GM23248 (cell line): ENCODE measurements around the gene ERC1. TPM values are rescaled to one million over a fixed set of nuclear protein-coding genes. Genes with fewer than 3 reads are reported as not detected.

Experiments
- DNase-seq: peaks from one replicate; pipeline ENCODE4 v3.0.0-alpha.2; 2015
- H2AFZ ChIP-seq: fragments of 200-600 bp; sonication (generic); 2 replicates; pipeline ENCODE4 v1.6.1; 2016; ENCODE audit warnings: antibody characterized with exemption
- H3F3A ChIP-seq: fragments of 200-600 bp; sonication (generic); 2 replicates; pipeline ENCODE4 v1.6.1; 2016; ENCODE audit warnings: mild to moderate bottlenecking, antibody characterized with exemption, mixed run types; ENCODE audit not compliant: insufficient read depth
- H3K27ac ChIP-seq: fragments of 200-600 bp; sonication (generic); 2 replicates; pipeline ENCODE4 v1.5.1; 2016; ENCODE audit warnings: mild to moderate bottlenecking
- H3K27me3 ChIP-seq: fragments of 200-600 bp; sonication (generic); replicated peaks from 2 replicates; pipeline ENCODE4 v1.6.1; 2016; ENCODE audit warnings: mild to moderate bottlenecking; ENCODE audit not compliant: insufficient read depth
- H3K36me3 ChIP-seq: fragments of 200-600 bp; sonication (generic); 2 replicates; pipeline ENCODE4 v1.6.1; 2016; ENCODE audit warnings: low read depth, mild to moderate bottlenecking
- H3K4me1 ChIP-seq: fragments of 200-600 bp; sonication (generic); 2 replicates; pipeline ENCODE4 v1.6.1; 2016; ENCODE audit warnings: mild to moderate bottlenecking; ENCODE audit not compliant: insufficient read depth
- H3K4me2 ChIP-seq: fragments of 200-600 bp; sonication (generic); one replicate; pipeline ENCODE4 v1.6.1; 2016; ENCODE audit warnings: mild to moderate bottlenecking; ENCODE audit not compliant: unreplicated experiment
- H3K4me3 ChIP-seq: fragments of 200-600 bp; sonication (generic); 2 replicates; pipeline ENCODE4 v1.5.1; 2016; ENCODE audit warnings: mild to moderate bottlenecking
- H3K79me2 ChIP-seq: fragments of 200-600 bp; sonication (generic); 2 replicates; pipeline ENCODE4 v1.6.1; 2016; ENCODE audit warnings: mild to moderate bottlenecking; ENCODE audit not compliant: insufficient read depth
- H3K9ac ChIP-seq: fragments of 200-600 bp; sonication (generic); 2 replicates; pipeline ENCODE4 v1.6.1; 2016; ENCODE audit warnings: mild to moderate bottlenecking
- H3K9me2 ChIP-seq: fragments of 200-600 bp; sonication (generic); 2 replicates; pipeline ENCODE4 v1.6.1; 2016; ENCODE audit warnings: mixed run types, mild to moderate bottlenecking, moderate library complexity; ENCODE audit not compliant: insufficient read depth
- H3K9me3 ChIP-seq: fragments of 200-600 bp; sonication (generic); one replicate; pipeline ENCODE4 v1.6.1; 2017; ENCODE audit warnings: low read depth
- H4K20me1 ChIP-seq: fragments of 200-600 bp; sonication (generic); 2 replicates; pipeline ENCODE4 v1.6.0; 2016; ENCODE audit not compliant: insufficient read depth
- EZH2 ChIP-seq: fragments of 200-600 bp; sonication (generic); IDR thresholded peaks from 2 replicates; pipeline ENCODE4 v1.6.1; 2018; ENCODE audit warnings: antibody characterized with exemption, mild to moderate bottlenecking; ENCODE audit not compliant: insufficient read depth, poor library complexity, severe bottlenecking
- EZH2phosphoT487 ChIP-seq: fragments of 200-600 bp; sonication (generic); IDR thresholded peaks from 2 replicates; pipeline ENCODE4 v1.6.1; 2018; ENCODE audit warnings: antibody characterized with exemption, moderate library complexity, mild to moderate bottlenecking, low read depth; ENCODE audit not compliant: insufficient read depth
- whole genome bisulfite sequencing, 2 experiments: methylation state at CpG; one replicate each; pipeline ENCODE4 v1.1.6; 2015 to 2017; ENCODE audit warnings: low lambda C conversion rate in 2 of 2, low coverage in 1 of 2; ENCODE audit errors: missing lambda C conversion rate in 2 of 2; 5-methylcytosine and 5-hydroxymethylcytosine counted together
- in situ Hi-C: fragments of 300-500 bp; cut with MboI; formaldehyde crosslinking; loops from 2 replicates; pipeline ENCODE4 v1.15.0; 2020
- polyA plus RNA-seq: library from polyadenylated mRNA; unstranded; fragments of >200 nt; fragmentation: Nextera tagmentation; extraction: Ambion mirVana; gene quantifications from 2 replicates; pipeline ENCODE4 v1.2.1, GENCODE V29; 2016
- total RNA-seq: library from RNA; depleted of rRNA; stranded (reverse); fragments of >200 nt; shearing (Covaris generic); gene quantifications from 2 replicates; pipeline ENCODE4 v1.2.3, GENCODE V29; 2014

The ERC1 gene
- total and polyA plus RNA-seq, 2 experiments from 2014 or later = 21.5 to 23.3 TPM

DNA sequence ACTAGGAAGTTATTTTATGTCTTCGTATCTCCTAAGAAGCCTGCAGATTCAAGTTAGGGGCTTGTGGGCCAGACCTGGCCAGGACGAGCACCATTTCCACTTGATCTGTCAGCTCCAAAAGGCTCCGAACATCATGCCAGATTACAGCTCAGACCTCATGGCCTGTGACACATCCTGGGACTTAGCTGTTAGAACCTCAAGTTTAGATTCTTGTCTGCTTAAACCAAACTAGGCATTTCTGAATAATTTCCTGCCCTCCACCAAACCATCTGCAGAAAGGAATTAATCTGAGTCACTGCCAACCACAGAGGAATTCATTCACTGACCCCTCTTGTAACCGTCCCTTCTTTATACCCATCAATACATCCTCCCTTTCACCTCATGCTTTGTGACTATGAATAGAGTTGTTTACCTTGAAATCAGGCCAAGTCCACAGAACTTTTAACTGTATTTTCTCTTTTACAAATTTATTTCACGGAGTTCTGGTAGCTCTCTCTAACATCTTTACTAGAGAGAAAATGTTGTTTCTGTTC, 483.1 kb downstream of the ERC1 start:
- peaks cover 49% of the 10 kb centered on the region for H3K4me1 ChIP-seq
- H3K9ac ChIP-seq = peak overlapping the region; percentile 70
- WGBS, 2 experiments = 0 to 1% methylated on average over 5 of the region's 5 CpGs
- H3K4me3 ChIP-seq = peak overlapping the region; percentile 58
- H3K9me3 ChIP-seq = no peaks in the 10 kb centered on the region
- 0 out of 2 replicates have a peak, but pooled peaks have one; percentile 53 for TF ChIP-seq EZH2phosphoT487
- no peak for TF ChIP-seq EZH2
- no peaks in the 10 kb centered on the region for H3K9me2 ChIP-seq
- H4K20me1 ChIP-seq = no peaks in the 10 kb centered on the region
- H3K79me2 ChIP-seq = peaks cover 25% of the 10 kb centered on the region
- H3K27me3 ChIP-seq = no peaks in the 10 kb centered on the region
- peak overlapping the region; percentile 84 for H3K4me2 ChIP-seq
- H3F3A ChIP-seq = peaks cover 43% of the 10 kb centered on the region
- in situ Hi-C loops = no loop called here
- H3K36me3 ChIP-seq = no peaks in the 10 kb centered on the region
- H2AFZ ChIP-seq = peak overlapping the region; percentile 5; the same call in 1 of the 2 replicates
- peak; percentile 97 for DNase-seq
- peak overlapping the region; percentile 91 for H3K27ac ChIP-seq

DNA sequence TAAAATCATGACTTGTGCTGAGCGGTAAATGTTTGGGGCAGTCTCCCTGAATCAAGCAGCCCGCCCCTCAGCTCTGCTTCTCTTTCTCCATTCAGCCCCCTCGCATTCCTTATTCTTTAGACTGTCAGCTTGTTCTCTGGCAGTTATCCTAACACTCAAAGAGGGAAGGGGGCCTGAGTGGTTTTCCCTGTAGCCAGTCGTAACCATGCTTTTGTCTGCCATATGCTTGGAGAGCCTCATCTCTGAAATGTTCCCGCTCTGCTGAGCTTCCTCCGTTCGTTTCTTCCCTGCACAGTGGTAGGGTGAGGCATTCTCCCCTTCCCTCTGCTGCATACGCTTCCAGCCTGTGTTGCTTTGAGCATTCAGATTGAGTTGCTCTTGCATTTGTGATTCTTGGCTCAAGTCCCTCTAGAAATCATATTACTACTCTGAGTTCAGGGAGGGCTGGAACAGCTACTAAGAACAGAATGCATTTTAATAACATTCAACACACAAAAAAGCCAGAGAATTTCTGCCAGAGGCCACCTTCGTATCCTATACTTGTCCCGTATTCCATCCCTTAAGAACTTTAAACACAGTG, 483.6 kb downstream of the ERC1 start:
- Histone ChIP-seq H3K4me1 (peaks cover 48% of the 10 kb centered on the region), H4K20me1 (no peaks in the 10 kb centered on the region), H3K27me3 (no peaks in the 10 kb centered on the region), H3F3A (peaks cover 43% of the 10 kb centered on the region), H3K9me3 (no peaks in the 10 kb centered on the region), H3K27ac (peak overlapping the region; percentile 91), H3K36me3 (no peaks in the 10 kb centered on the region), H3K4me3 (peak overlapping the region; percentile 58), H3K9me2 (no peaks in the 10 kb centered on the region), H3K9ac (peak overlapping the region; percentile 70), H3K4me2 (peak overlapping the region; percentile 84), H3K79me2 (peaks cover 25% of the 10 kb centered on the region), H2AFZ (peak overlapping the region; percentile 5; the same call in 1 of the 2 replicates)
- WGBS, 2 experiments = 10 to 14% methylated on average over 10 of the region's 10 CpGs
- peak; percentile 88 for DNase-seq
- TF ChIP-seq EZH2 (no peak), EZH2phosphoT487 (no peak)
- in situ Hi-C loops = no loop called here

DNA sequence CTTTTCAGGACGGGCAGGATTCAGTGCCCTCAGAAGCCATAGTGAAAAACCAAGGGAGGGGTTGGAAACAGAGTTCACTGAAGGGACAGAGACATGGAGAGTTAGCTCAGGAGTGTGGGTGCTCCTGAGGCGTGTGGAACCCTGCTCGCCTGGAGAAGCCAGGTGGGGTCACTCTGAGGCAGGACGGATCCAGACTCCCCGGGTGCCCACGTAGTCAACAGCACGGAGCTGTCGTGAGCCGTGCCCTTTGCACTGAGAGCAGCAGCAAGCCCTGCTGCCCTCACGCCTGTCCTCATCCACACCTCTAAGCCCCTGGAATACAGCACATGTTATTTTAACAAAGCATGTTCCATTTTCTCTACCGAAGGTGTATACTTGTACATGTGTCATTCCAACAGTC, 488.6 kb downstream of the ERC1 start:
- Histone ChIP-seq H3K4me3 (no peak overlapping the region), H3K27me3 (no peaks in the 10 kb centered on the region), H3K79me2 (0 out of 2 replicates have a peak, but pooled peaks cover 6% of the 10 kb centered on the region), H3K36me3 (no peaks in the 10 kb centered on the region), H3K4me2 (no peak overlapping the region), H3K4me1 (peaks cover 23% of the 10 kb centered on the region), H3K27ac (no peak overlapping the region), H2AFZ (no peak overlapping the region), H3F3A (peaks cover 20% of the 10 kb centered on the region), H3K9me3 (no peaks in the 10 kb centered on the region), H3K9me2 (no peaks in the 10 kb centered on the region), H4K20me1 (no peaks in the 10 kb centered on the region), H3K9ac (no peak overlapping the region)
- no peak for TF ChIP-seq EZH2phosphoT487
- no peak for TF ChIP-seq EZH2
- WGBS, 2 experiments = 96 to 97% methylated on average over 11 of the region's 11 CpGs
- no peak for DNase-seq
- in situ Hi-C loops = no loop called here

DNA sequence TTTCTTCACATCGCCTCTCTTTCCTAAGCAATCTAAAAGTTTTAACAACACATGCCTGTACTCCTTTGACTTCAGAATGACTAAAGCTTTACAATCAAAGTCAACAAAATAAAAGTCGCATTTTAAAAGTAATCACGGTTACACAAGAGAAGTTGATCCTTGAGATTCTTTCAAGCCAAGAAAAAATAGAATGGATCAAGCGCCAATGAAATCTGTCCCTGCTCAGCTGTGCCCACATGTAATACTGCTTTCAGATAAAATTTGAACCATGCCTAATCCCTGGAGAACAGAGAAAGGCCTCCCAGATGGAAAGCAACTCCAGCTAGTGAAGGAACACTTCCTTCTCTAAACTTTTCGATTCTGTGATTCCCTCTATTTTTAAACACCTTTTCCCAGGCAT, 490.3 kb downstream of the ERC1 start:
- in situ Hi-C loops = no loop called here
- peaks cover 4% of the 10 kb centered on the region; the same call in 1 of the 2 replicates for H3F3A ChIP-seq
- H3K9me3 ChIP-seq = no peaks in the 10 kb centered on the region
- H2AFZ ChIP-seq = no peak overlapping the region
- TF ChIP-seq EZH2phosphoT487 (no peak), EZH2 (no peak)
- H3K27me3 ChIP-seq = no peaks in the 10 kb centered on the region
- DNase-seq = no peak
- no peaks in the 10 kb centered on the region for H4K20me1 ChIP-seq
- no peaks in the 10 kb centered on the region for H3K36me3 ChIP-seq
- no peak overlapping the region for H3K9ac ChIP-seq
- no peak overlapping the region for H3K27ac ChIP-seq
- no peaks in the 10 kb centered on the region for H3K9me2 ChIP-seq
- H3K4me3 ChIP-seq = no peak overlapping the region
- H3K4me1 ChIP-seq = peaks cover 8% of the 10 kb centered on the region
- H3K4me2 ChIP-seq = no peak overlapping the region
- WGBS, 2 experiments = 47 to 52% methylated on average over 5 of the region's 5 CpGs
- H3K79me2 ChIP-seq = 0 out of 2 replicates have a peak, but pooled peaks cover 6% of the 10 kb centered on the region
